ENCODE data around the gene SECTM1. TPM values are rescaled to one million over a fixed set of nuclear protein-coding genes. Genes with fewer than 3 reads are reported as not detected.

SECTM1 gene
- polyA plus RNA-seq, 1 experiment: 34.4 TPM

GRCh38 chr17:82321947-82322466, 11.6 kb downstream of the SECTM1 start:
- no peak overlapping the region for H3K4me3 ChIP-seq (ENCODE audit: low read depth, low read length)
- no peak for DNase-seq (ENCODE audit: low read depth)
- no peak for TF ChIP-seq CTCF (IDR thresholded peaks at IDR 0.05; ENCODE audit: insufficient read depth, low read depth, low read length)
- H3K27me3 ChIP-seq (ENCODE audit: control insufficient read depth, insufficient read depth, low read length): no peaks in the 10 kb centered on the region
- POLR2A ChIA-PET: no interaction called here
- no peaks in the 10 kb centered on the region for H3K36me3 ChIP-seq (ENCODE audit: control insufficient read depth, insufficient read depth, low read length)
- CTCF ChIA-PET: interaction anchor here (0.6 to 2.4 kb wide), 8 partner anchors 9 to 292 kb away, joined by 3 to 10 read pairs (median 4); no protein-coding TSS in a partner anchor

GRCh38 chr17:82320956-82321927, 12.3 kb downstream of the SECTM1 start:
- no peaks in the 10 kb centered on the region for H3K36me3 ChIP-seq (ENCODE audit: control insufficient read depth, insufficient read depth, low read length)
- ChIA-PET POLR2A (no interaction called here), CTCF (interaction anchor here (0.6 to 2.4 kb wide), 12 partner anchors 9 to 291 kb away, joined by 3 to 10 read pairs (median 3); no protein-coding TSS in a partner anchor)
- DNase-seq (ENCODE audit: low read depth): no peak
- peak; percentile 60 for TF ChIP-seq CTCF (IDR thresholded peaks at IDR 0.05; ENCODE audit: insufficient read depth, low read depth, low read length)
- no peak overlapping the region for H3K4me3 ChIP-seq (ENCODE audit: low read depth, low read length)
- peaks cover 6% of the 10 kb centered on the region for H3K27me3 ChIP-seq (ENCODE audit: control insufficient read depth, insufficient read depth, low read length)

DNA sequence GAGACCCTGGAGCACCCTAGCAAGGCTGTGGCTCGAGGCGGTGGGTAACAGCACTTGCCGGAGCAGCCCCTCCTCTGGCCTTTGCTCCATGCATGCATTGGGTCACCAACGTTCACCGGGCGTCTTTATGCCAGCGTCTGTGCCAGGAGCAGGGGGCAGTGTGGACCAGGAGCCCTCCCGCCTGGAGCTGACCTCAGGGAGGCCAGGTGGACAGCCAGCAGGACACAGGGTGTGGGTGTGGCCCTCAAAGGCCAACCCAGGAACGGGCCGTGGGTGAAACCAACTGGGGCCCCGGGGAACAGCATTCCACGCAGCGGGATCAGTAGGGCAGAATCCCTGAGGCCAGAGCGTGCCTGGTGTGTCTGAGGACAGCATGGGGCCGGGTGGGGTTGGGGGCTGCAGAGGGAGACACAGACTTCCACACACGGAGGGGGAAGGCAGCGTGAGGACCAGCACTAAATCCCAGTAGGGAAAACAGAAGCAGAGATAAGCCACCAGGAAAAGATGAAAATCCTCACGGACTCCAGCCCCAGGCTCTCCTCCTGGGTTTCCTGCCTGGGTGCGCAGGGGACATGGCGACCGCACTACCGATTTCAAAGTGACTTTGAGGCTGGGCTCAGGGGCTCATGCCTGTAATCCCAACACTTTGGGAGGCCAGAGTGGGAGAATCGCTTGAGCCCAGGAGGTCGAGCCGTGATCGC, 13.3 kb downstream of the SECTM1 start:
- DNase-seq (ENCODE audit: low read depth): no peak
- Histone ChIP-seq H3K4me3 (ENCODE audit: low read depth, low read length) (no peak overlapping the region), H3K36me3 (ENCODE audit: control insufficient read depth, insufficient read depth, low read length) (no peaks in the 10 kb centered on the region), H3K27me3 (ENCODE audit: control insufficient read depth, insufficient read depth, low read length) (peaks cover 9% of the 10 kb centered on the region)
- CTCF ChIA-PET: interaction anchor here (0.7 to 2.4 kb wide), 4 partner anchors 10 to 22 kb away, joined by 3 to 10 read pairs (median 4); no protein-coding TSS in a partner anchor
- POLR2A ChIA-PET: no interaction called here
- no peak for TF ChIP-seq CTCF (IDR thresholded peaks at IDR 0.05; ENCODE audit: insufficient read depth, low read depth, low read length)

GRCh38 chr17:82319619-82320062, 13.9 kb downstream of the SECTM1 start:
- POLR2A ChIA-PET: no interaction called here
- no peak for DNase-seq (ENCODE audit: low read depth)
- no peak overlapping the region for H3K4me3 ChIP-seq (ENCODE audit: low read depth, low read length)
- peaks cover 9% of the 10 kb centered on the region for H3K27me3 ChIP-seq (ENCODE audit: control insufficient read depth, insufficient read depth, low read length)
- no peak for TF ChIP-seq CTCF (IDR thresholded peaks at IDR 0.05; ENCODE audit: insufficient read depth, low read depth, low read length)
- no peaks in the 10 kb centered on the region for H3K36me3 ChIP-seq (ENCODE audit: control insufficient read depth, insufficient read depth, low read length)
- CTCF ChIA-PET: no interaction called here

Measured in BJ (cell line).